Measurements from ENCODE around the gene SLC18A2. TPM values are rescaled to one million over a fixed set of nuclear protein-coding genes. Genes with fewer than 3 reads are reported as not detected.

The SLC18A2 gene
- total RNA-seq, 1 donor from 2014 or later, result not detected

DNA sequence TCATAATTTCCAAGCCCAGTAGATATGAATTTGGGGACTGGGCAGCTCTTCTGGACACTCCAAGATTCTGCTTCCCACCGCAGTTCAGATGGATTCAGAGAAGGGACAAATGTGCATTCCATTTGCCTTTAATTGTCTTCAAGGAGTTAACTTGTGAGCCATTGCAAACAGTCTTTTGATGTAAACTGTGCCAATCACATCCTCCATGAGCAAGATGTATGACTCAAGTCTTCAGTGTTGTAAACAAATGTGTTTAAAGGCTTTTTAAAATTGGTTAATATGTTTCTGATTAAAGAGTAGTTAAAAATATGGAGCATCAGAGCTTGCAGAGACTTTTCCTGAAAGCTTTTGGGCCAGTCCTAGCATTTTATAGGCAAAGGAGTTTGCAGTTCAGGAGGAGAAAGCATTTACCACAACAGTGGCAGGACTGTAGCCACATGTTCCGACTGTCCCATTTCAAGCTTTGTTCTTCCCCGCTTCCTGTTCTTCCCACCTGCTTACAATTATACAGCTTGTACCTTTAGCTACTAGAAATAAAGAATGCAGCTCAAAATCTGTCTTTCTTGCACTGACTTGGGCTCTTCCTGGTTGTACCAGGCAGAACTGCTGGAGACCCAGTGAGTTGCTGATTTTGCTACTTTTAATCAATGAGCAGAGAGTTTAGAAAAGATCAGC lies 6.2 kb downstream of the SLC18A2 start:
- Mint-ChIP-seq H3K36me3 (ENCODE audit: low read depth) (no peaks in the 10 kb centered on the region), H3K4me1 (ENCODE audit: low read depth) (no peaks in the 10 kb centered on the region), H3K4me3 (ENCODE audit: unreplicated experiment) (no peak overlapping the region), H3K9me3 (ENCODE audit: low read depth) (no peaks in the 10 kb centered on the region), H3K27ac (ENCODE audit: unreplicated experiment) (no peak overlapping the region), H3K27me3 (ENCODE audit: low read depth) (peaks cover 65% of the 10 kb centered on the region)
- no peak for DNase-seq (ENCODE audit: low spot score)
- TF ChIP-seq, protein P1, sequence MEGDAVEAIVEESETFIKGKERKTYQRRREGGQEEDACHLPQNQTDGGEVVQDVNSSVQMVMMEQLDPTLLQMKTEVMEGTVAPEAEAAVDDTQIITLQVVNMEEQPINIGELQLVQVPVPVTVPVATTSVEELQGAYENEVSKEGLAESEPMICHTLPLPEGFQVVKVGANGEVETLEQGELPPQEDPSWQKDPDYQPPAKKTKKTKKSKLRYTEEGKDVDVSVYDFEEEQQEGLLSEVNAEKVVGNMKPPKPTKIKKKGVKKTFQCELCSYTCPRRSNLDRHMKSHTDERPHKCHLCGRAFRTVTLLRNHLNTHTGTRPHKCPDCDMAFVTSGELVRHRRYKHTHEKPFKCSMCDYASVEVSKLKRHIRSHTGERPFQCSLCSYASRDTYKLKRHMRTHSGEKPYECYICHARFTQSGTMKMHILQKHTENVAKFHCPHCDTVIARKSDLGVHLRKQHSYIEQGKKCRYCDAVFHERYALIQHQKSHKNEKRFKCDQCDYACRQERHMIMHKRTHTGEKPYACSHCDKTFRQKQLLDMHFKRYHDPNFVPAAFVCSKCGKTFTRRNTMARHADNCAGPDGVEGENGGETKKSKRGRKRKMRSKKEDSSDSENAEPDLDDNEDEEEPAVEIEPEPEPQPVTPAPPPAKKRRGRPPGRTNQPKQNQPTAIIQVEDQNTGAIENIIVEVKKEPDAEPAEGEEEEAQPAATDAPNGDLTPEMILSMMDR (IDR thresholded peaks at IDR 0.05), result no peak

DNA sequence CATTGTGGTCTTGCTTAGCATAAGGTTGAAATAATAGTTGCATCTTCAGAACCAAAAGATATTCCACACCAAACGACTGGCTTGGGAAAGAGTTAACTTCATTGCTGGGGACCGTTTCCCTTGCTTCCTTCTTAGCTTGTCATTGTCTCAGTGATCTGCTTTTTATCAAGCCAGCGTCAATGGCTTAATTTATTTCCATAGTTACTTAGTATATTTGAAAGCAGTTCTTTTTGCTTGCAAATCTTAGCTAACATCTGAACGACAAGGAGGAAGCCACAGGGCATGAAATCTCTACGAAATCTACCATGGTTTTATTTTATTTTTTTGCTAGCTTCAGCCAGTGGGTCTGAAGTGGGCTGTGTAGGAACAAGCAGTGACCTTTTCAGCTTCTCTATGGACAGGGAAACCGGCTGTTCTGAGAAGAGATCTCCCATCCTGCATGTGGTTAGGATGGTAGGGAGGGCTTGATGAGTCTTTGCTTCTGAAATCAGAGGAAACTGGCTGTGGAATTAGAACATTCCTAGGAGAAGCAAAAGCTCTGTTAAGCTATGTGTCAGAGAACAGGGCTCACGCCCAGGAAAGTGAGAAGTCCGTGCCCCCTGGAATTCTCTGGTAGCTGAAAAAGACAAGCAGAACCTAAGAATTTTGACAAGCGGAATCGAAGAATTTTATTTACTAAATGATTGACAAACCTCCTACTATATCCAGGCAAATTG lies 8.0 kb downstream of the SLC18A2 start:
- Mint-ChIP-seq H3K27ac (ENCODE audit: unreplicated experiment) (no peak overlapping the region), H3K27me3 (ENCODE audit: low read depth) (peaks cover 49% of the 10 kb centered on the region), H3K4me3 (ENCODE audit: unreplicated experiment) (no peak overlapping the region)

DNA sequence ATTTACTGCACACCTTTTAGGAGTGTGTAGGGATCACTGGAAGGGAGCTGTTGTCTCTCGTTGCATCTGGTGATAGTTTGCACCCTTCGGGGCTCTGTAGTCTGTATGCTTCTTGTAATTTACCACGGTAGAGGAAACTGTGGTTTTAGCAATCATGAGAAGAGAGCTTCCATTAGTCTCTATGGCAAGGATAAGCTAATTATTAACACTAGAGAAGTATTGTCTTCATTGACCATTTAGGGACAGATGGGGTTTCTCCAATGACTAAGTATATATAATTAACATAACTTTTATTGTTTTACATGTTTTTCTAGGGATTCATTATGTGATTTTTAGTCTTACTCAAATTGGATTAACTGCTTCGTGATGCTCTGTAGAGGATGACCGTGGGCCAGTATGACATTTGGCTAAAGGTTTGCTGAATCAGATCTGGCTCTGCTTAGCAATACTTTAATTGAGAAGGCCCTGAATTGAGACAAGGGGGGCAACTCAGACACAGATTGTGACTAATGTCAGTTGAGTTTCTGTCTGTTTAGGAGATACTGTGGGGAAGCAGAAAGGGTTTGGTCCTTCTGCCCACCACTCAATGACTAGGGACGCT lies 8.7 kb downstream of the SLC18A2 start:
- Mint-ChIP-seq H3K9me3 (ENCODE audit: low read depth) (no peaks in the 10 kb centered on the region), H3K27me3 (ENCODE audit: low read depth) (peaks cover 47% of the 10 kb centered on the region), H3K4me3 (ENCODE audit: unreplicated experiment) (no peak overlapping the region), H3K36me3 (ENCODE audit: low read depth) (no peaks in the 10 kb centered on the region), H3K27ac (ENCODE audit: unreplicated experiment) (no peak overlapping the region), H3K4me1 (ENCODE audit: low read depth) (no peaks in the 10 kb centered on the region)
- TF ChIP-seq, protein P1 (IDR thresholded peaks at IDR 0.05), result no peak
- no peak for DNase-seq (ENCODE audit: low spot score)

More for the DNA sequence above, 8.0 kb downstream of the SLC18A2 start:
- no peak for DNase-seq (ENCODE audit: low spot score)
- TF ChIP-seq, protein P1 (IDR thresholded peaks at IDR 0.05), result no peak
- no peaks in the 10 kb centered on the region for H3K9me3 Mint-ChIP-seq (ENCODE audit: low read depth)
- no peaks in the 10 kb centered on the region for H3K4me1 Mint-ChIP-seq (ENCODE audit: low read depth)
- no peaks in the 10 kb centered on the region for H3K36me3 Mint-ChIP-seq (ENCODE audit: low read depth)

DNA sequence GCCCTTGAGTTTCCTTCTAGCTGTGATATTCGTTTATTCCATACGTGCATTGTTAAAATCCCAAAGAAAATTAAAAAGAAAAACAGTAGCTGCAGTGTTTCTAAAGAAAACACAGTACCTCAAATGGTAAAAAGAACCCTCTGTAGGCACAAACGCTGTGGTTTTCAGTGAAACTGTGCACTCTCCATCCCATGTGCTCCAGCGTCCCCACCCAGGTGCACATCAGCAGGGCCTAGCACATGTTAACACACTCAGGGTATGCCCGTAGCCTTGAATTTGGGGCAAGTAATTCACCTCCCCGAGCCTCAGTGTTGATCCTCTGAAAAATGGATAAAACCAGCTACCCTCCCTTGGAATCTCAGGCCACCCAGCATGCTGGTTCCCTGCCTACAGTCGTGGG lies 9.5 kb downstream of the SLC18A2 start:
- no peaks in the 10 kb centered on the region for H3K9me3 Mint-ChIP-seq (ENCODE audit: low read depth)
- peaks cover 41% of the 10 kb centered on the region for H3K27me3 Mint-ChIP-seq (ENCODE audit: low read depth)
- TF ChIP-seq, protein P1 (IDR thresholded peaks at IDR 0.05), result no peak

DNA sequence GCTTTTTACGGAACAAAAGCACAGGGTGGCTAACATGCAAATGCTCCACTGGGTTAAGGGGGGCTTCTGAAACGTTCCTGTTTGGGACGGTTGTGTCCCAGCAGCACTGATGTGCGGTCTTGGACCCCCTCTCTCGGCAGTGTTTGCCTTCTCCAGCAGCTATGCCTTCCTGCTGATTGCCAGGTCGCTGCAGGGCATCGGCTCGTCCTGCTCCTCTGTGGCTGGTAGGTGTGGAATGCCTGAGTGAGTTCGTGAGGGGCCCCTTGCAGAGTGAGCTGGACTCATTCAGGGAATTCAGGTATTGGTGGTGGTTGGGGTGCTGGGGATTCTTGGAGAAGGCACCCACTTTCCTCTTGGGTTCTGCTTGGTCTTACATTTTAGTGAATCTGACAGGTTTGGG lies 13.0 kb downstream of the SLC18A2 start:
- no peak for DNase-seq (ENCODE audit: low spot score)
- H3K9me3 Mint-ChIP-seq (ENCODE audit: low read depth), result no peaks in the 10 kb centered on the region
- H3K4me3 Mint-ChIP-seq (ENCODE audit: unreplicated experiment), result no peak overlapping the region
- no peak overlapping the region for H3K27ac Mint-ChIP-seq (ENCODE audit: unreplicated experiment)
- H3K4me1 Mint-ChIP-seq (ENCODE audit: low read depth), result no peaks in the 10 kb centered on the region
- TF ChIP-seq, protein P1 (IDR thresholded peaks at IDR 0.05), result no peak
- no peaks in the 10 kb centered on the region for H3K36me3 Mint-ChIP-seq (ENCODE audit: low read depth)
- peaks cover 35% of the 10 kb centered on the region for H3K27me3 Mint-ChIP-seq (ENCODE audit: low read depth)

More for the DNA sequence above, 9.5 kb downstream of the SLC18A2 start:
- Mint-ChIP-seq H3K36me3 (ENCODE audit: low read depth) (no peaks in the 10 kb centered on the region), H3K4me1 (ENCODE audit: low read depth) (no peaks in the 10 kb centered on the region), H3K4me3 (ENCODE audit: unreplicated experiment) (no peak overlapping the region), H3K27ac (ENCODE audit: unreplicated experiment) (no peak overlapping the region)
- no peak for DNase-seq (ENCODE audit: low spot score)

Data from chondrocyte (in vitro differentiated cells).